Measurements from ENCODE around the gene RPL35.
"Not testable (repeated sequence)": the region's sequence is repeated elsewhere in the genome, so short reads cannot be mapped to it uniquely, and the experiment has no call there.

Gene RPL35

GRCh38 chr9:124852829-124853531 is 8.8 kb downstream of the RPL35 start, which contains the start of gene WDR38:
TSS of gene WDR38 (plus strand) at chr9:124853460. CDS start at chr9:124853532, 72 bp downstream.
- DNase-seq (ENCODE audit: low read depth in 2 of 2), result peak; percentile 59 to 61

GRCh38 chr9:124852121-124852828 is 9.5 kb downstream of the RPL35 start:
- DNase-seq (ENCODE audit: low read depth in 2 of 2), result no peak

- DNase-seq (ENCODE audit: low read depth in 2 of 2), result no peak
Observed at GRCh38 chr9:124849801-124850200, 12.0 kb downstream of the RPL35 start.

GRCh38 chr9:124846969-124847368 is 14.8 kb downstream of the RPL35 start:
- no peak for DNase-seq (ENCODE audit: low read depth in 2 of 2)

GRCh38 chr9:124846467-124846866 is 15.3 kb downstream of the RPL35 start:
- not testable (repeated sequence) for DNase-seq (ENCODE audit: low read depth in 2 of 2)

GRCh38 chr9:124844291-124844690 is 17.5 kb downstream of the RPL35 start:
- no peak for DNase-seq (ENCODE audit: low read depth in 2 of 2)

GRCh38 chr9:124843456-124844034 is 18.2 kb downstream of the RPL35 start:
- no peak for DNase-seq (ENCODE audit: low read depth in 2 of 2)

GRCh38 chr9:124841075-124841821 is 20.5 kb downstream of the RPL35 start:
- no peak for DNase-seq (ENCODE audit: low read depth in 2 of 2)

- DNase-seq (ENCODE audit: low read depth in 2 of 2), result no peak
Observed at GRCh38 chr9:124840300-124840833, 21.4 kb downstream of the RPL35 start.

- no peak for DNase-seq (ENCODE audit: low read depth in 2 of 2)
Observed at GRCh38 chr9:124839612-124840299, 22.0 kb downstream of the RPL35 start.

- DNase-seq (ENCODE audit: low read depth in 2 of 2), result not testable (repeated sequence)
Observed at GRCh38 chr9:124838567-124839275, 23.0 kb downstream of the RPL35 start.

GRCh38 chr9:124838132-124838531 is 23.6 kb downstream of the RPL35 start:
- DNase-seq (ENCODE audit: low read depth in 2 of 2), result not testable (repeated sequence)

- no peak for DNase-seq (ENCODE audit: low read depth in 2 of 2)
Observed at GRCh38 chr9:124835026-124835557, 26.7 kb downstream of the RPL35 start.

GRCh38 chr9:124834591-124834990 is 27.2 kb downstream of the RPL35 start:
- DNase-seq (ENCODE audit: low read depth in 2 of 2), result no peak

GRCh38 chr9:124831642-124832364 is 30.0 kb downstream of the RPL35 start:
- no peak for DNase-seq (ENCODE audit: low read depth in 2 of 2)

- no peak for DNase-seq (ENCODE audit: low read depth in 2 of 2)
Observed at GRCh38 chr9:124830593-124830992, 31.2 kb downstream of the RPL35 start.

GRCh38 chr9:124829334-124829669 is 32.5 kb downstream of the RPL35 start:
- DNase-seq (ENCODE audit: low read depth in 2 of 2), result no peak

- DNase-seq (ENCODE audit: low read depth in 2 of 2), result no peak
Observed at GRCh38 chr9:124828489-124829333, 33.0 kb downstream of the RPL35 start.

All from stimulated activated CD8-positive, alpha-beta memory T cell treated with anti-CD3 and anti-CD28 coated beads, Interleukin-2, amount 100 ng/mL, for 1 hour (primary cell).